HG02642 (cell line): ENCODE data around the gene ANKRD60.

Experiments
- ATAC-seq: cut with Tn5 transposase; IDR thresholded peaks from one replicate; pipeline ENCODE4 v1.9.1; 2021; ENCODE audit warnings: mild to moderate bottlenecking; ENCODE audit not compliant: unreplicated experiment, poor library complexity

Gene ANKRD60

GRCh38 chr20:58245181-58245891 lies 16.9 kb upstream of the ANKRD60 start:
- ATAC-seq: no peak

- no peak for ATAC-seq
Observed at GRCh38 chr20:58244517-58245030, 16.1 kb upstream of the ANKRD60 start.

GRCh38 chr20:58243653-58244410 lies 15.4 kb upstream of the ANKRD60 start:
- no peak for ATAC-seq

- ATAC-seq: no peak
Observed at GRCh38 chr20:58242824-58243223, 14.4 kb upstream of the ANKRD60 start.

- no peak for ATAC-seq
Observed at GRCh38 chr20:58241766-58242465, 13.5 kb upstream of the ANKRD60 start.

- no peak for ATAC-seq
Observed at GRCh38 chr20:58240471-58240870, 12.0 kb upstream of the ANKRD60 start.

GRCh38 chr20:58239216-58239615 lies 10.8 kb upstream of the ANKRD60 start:
- ATAC-seq: no peak

- no peak for ATAC-seq
Observed at GRCh38 chr20:58238490-58238889, 10.0 kb upstream of the ANKRD60 start.

GRCh38 chr20:58237318-58238132 lies 9.1 kb upstream of the ANKRD60 start:
- ATAC-seq: no peak

GRCh38 chr20:58236612-58237317 lies 8.3 kb upstream of the ANKRD60 start:
- peak; percentile 86 for ATAC-seq

- no peak for ATAC-seq
Observed at GRCh38 chr20:58235010-58235409, 6.6 kb upstream of the ANKRD60 start.

GRCh38 chr20:58233881-58234528 lies 5.6 kb upstream of the ANKRD60 start:
- no peak for ATAC-seq

- no peak for ATAC-seq
Observed at GRCh38 chr20:58233393-58233792, 4.9 kb upstream of the ANKRD60 start.

- ATAC-seq: no peak
Observed at GRCh38 chr20:58231683-58232082, 3.2 kb upstream of the ANKRD60 start.

- no peak for ATAC-seq
Observed at GRCh38 chr20:58229198-58229798, 845 bp upstream of the ANKRD60 start.

GRCh38 chr20:58228103-58228483 lies 360 bp downstream of the ANKRD60 start:
- ATAC-seq: no peak

- ATAC-seq: no peak
Observed at GRCh38 chr20:58227391-58228102, 906 bp downstream of the ANKRD60 start.
